Mesodermal cell (in vitro differentiated cells): ENCODE results near the gene CCDC69.

Source experiments
- H3K27ac ChIP-seq: 2 replicates; pipeline ENCODE4 v1.7.0; 2013; ENCODE audit warnings: mild to moderate bottlenecking, low read depth, low read length, moderate library complexity; ENCODE audit not compliant: severe bottlenecking
- H3K36me3 ChIP-seq: 2 replicates; pipeline ENCODE4 v1.7.1; 2013; ENCODE audit warnings: mild to moderate bottlenecking, low read length, moderate library complexity; ENCODE audit not compliant: control insufficient read depth, insufficient read depth
- H3K4me1 ChIP-seq: one replicate; pipeline ENCODE4 v1.7.1; 2013; ENCODE audit warnings: mild to moderate bottlenecking, low read length; ENCODE audit not compliant: insufficient read depth, control insufficient read depth, poor library complexity, severe bottlenecking
- H3K4me3 ChIP-seq: 2 replicates; pipeline ENCODE4 v1.7.0; 2013; ENCODE audit warnings: low read length, control low read depth, mild to moderate bottlenecking; ENCODE audit not compliant: insufficient read depth, poor library complexity, severe bottlenecking; ENCODE audit errors: extremely low read depth
- H3K9me3 ChIP-seq: 2 replicates; pipeline ENCODE4 v1.7.1; 2013; ENCODE audit warnings: mild to moderate bottlenecking, low read length, moderate library complexity; ENCODE audit not compliant: control insufficient read depth
- WGBS, 2 experiments: methylation state at CpG; one replicate each; pipeline ENCODE4 v1.1.5; 2013; ENCODE audit warnings: missing lambda C conversion rate in 2 of 2; ENCODE audit not compliant: insufficient coverage in 2 of 2; 5-methylcytosine and 5-hydroxymethylcytosine counted together

Gene CCDC69

DNA sequence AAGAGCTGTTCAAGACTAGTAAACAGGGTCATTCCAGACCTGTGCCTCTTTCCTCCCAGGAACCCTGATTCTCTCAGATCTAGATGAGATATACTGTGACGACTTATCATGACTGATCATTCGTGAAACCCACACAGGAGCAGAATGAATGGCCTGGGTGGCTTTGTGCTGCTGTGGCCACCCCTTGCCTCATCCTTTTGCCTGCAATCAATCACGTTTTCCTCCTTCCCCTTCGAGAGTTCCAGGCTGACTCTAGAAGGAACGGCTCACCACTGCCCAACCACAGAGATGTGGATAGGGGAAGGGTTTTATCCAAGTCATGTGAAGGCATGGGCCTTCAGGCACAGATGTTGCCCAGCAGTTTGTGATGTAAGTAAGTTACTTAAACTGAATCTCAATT is 72.1 kb downstream of the CCDC69 start:
- 100% methylated on average over 2 of the region's 5 CpGs for WGBS, 2 experiments
- H3K36me3 ChIP-seq: peaks cover 61% of the 10 kb centered on the region

DNA sequence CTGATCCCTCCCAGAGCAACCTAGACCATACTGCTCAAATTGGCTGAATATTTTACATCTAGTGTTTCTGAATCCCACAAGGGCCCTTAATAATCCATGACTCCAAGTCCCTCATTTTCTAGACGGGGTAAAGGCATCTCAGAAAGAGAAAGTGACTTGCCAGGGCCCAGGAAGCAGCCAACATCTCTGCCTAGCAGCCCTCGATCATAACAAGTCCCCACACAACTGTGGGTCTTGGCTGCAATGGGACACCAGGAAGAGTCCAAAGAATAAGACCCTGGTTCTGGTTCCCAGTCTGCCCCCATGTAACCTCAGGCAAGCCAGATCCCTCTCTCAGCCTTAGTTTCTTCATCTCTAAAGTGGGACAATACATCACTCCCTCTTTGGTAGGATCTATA is 72.6 kb downstream of the CCDC69 start:
- H3K4me3 ChIP-seq: no peak overlapping the region

More for the DNA sequence above, 72.1 kb downstream of the CCDC69 start:
- peak overlapping the region; percentile 77 for H3K27ac ChIP-seq
- no peak overlapping the region for H3K4me3 ChIP-seq
- no peaks in the 10 kb centered on the region for H3K9me3 ChIP-seq
- peaks cover 32% of the 10 kb centered on the region for H3K4me1 ChIP-seq

DNA sequence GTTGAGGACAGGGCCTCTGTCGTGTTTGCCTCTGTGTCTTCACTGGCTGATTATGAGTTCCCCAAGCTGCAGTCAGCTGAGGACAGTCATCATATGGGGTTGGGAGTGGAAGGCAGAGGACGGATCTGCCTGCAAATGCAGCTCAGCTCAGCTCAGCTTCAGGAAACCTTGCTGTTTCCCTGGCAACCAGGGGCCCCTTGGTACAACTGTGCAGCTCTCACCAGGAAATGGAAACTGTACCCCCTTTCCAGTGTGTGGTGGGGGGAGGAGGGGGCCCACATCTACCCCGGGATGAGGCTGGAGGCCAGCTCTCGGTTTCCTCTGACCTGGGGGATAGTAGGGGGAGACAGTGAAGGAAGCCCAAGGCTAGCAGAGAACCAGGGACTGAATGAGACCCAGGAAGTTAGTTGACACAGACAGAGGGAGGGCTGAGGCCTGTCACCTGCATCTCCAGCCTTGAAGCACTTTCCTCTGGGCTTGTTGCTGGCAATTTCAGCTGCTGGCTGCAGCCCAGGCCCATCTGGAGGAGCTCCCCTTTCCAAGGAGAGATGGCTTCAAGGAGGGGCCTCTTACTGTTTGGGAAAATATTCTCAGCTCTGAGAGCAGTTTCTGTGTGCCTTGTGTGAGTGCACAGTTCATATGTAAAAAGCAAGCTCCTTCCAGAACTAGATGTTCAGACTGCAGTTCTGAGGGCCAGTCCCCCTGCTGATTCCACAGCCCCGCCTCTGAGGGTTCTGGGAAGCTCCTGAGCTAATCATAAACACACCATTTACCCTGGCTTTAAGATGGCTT is 73.2 kb downstream of the CCDC69 start:
- Histone ChIP-seq H3K36me3 (peaks cover 72% of the 10 kb centered on the region), H3K4me3 (no peak overlapping the region), H3K9me3 (no peaks in the 10 kb centered on the region), H3K27ac (peak overlapping the region; percentile 77), H3K4me1 (peaks cover 25% of the 10 kb centered on the region)
- WGBS, 2 experiments: 85 to 94% methylated on average over 2 to 5 of the region's 5 CpGs

More for the DNA sequence above, 72.6 kb downstream of the CCDC69 start:
- Histone ChIP-seq H3K27ac (peak overlapping the region; percentile 77), H3K9me3 (no peaks in the 10 kb centered on the region), H3K4me1 (peaks cover 30% of the 10 kb centered on the region), H3K36me3 (peaks cover 66% of the 10 kb centered on the region)
- WGBS, 2 experiments: 71 to 100% methylated on average over 2 of the region's 2 CpGs

DNA sequence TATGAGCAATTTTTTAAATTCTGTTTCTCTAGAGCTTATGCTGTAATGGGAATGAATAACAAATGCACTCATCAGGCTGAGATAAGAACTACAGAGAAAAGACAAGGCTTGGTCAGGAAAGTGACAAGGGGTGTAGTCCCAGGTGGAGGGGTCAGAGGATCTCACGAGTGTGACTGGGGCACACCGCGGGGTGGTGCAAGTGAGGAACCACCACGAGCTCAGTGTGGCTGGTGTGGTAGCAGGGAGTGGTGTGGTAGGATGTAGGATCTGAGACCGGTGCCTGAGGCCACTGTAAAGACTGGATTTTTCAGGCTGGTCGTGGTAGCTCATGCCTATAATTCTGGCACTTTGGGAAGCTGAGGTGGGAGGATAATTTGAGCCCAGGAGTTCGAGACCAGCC is 75.3 kb downstream of the CCDC69 start:
- no peak overlapping the region for H3K4me3 ChIP-seq
- peaks cover 75% of the 10 kb centered on the region for H3K36me3 ChIP-seq
- peaks cover 20% of the 10 kb centered on the region for H3K4me1 ChIP-seq
- 83 to 95% methylated on average over 3 to 6 of the region's 7 CpGs for WGBS, 2 experiments
- H3K9me3 ChIP-seq: no peaks in the 10 kb centered on the region
- no peak overlapping the region for H3K27ac ChIP-seq

DNA sequence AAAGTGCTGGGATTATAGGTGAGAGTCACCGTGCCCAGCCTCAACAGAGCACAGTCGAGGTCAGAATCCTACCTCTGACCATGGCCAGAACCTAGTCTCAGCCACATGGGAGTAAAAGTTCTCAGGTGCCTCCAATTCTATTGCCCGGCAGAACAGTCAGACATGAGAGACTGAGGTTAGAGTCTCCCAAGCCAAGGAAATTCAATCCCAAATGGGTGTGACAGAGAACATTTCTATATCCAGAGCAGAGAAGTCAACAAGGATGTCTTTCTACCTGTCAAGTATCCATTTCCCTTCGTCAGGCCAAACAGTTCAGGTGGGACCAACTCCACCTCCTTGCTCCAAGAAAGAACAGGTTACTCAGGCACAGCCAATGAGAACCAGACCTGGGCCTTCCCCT is 76.9 kb downstream of the CCDC69 start:
- WGBS, 2 experiments: 92 to 97% methylated on average over 2 to 4 of the region's 4 CpGs
- H3K36me3 ChIP-seq: peaks cover 78% of the 10 kb centered on the region

DNA sequence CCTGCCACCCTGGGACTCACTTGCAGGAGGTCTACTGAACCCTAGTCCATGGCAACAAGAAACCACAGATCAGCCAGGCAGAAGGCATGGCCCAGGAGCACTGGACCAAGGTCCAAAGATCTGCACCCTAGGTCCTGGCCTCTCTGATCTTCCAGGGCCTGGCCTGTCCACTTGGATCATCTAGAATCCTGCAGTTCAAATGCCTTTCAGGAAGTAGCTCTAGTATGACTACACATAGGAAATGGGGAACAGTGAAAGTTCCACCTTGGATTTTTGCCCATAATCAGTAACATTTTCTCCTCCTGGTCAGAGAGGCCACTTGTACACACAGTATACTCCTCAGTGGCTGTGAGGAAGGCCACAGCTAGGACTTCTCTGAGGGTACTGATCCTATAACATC is 77.8 kb downstream of the CCDC69 start:
- Histone ChIP-seq H3K9me3 (no peaks in the 10 kb centered on the region), H3K4me3 (no peak overlapping the region), H3K36me3 (peaks cover 82% of the 10 kb centered on the region), H3K4me1 (peaks cover 18% of the 10 kb centered on the region), H3K27ac (no peak overlapping the region)

More for the DNA sequence above, 76.9 kb downstream of the CCDC69 start:
- no peaks in the 10 kb centered on the region for H3K9me3 ChIP-seq
- H3K4me1 ChIP-seq: peaks cover 21% of the 10 kb centered on the region
- no peak overlapping the region for H3K4me3 ChIP-seq
- no peak overlapping the region for H3K27ac ChIP-seq

DNA sequence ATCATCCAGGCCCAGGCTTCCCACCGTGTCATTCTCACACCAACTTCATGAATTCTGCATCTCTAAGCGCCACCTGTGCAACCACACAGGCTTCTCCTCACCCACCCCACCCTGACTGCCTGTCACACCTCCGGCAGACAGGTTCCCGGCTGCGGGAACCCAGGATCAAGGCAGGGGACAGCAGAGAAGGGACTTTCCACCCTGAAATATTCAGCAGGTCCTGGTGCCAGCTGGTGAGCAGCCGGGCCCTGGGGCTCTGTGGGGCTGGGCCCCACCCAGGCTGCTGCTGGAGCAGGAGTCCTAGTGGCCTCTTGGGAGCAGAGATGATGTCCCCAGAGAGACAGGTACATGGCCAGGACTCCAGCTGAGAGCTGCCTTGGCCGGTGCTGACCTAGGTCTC is 79.0 kb downstream of the CCDC69 start:
- peaks cover 93% of the 10 kb centered on the region for H3K36me3 ChIP-seq

DNA sequence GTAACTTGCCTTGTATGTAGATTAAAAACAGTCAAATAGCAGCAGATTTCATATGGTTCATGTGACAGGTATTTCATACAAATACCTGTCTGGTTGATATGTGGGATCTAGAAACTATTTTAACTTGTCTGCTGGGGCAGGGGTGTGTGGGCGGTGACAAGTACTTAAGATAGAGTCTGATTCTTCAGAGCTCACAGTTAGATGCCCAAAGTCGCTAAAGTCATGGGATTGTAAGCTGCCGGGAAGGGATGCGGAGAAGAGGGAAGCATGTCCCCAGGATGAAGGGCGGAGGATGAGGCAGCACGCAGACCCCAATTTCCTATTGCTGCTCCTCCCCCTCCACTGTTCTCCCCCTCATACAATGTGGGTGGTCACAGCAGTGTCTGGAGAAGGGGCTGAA is 79.6 kb downstream of the CCDC69 start:
- 84 to 90% methylated on average over 2 to 3 of the region's 6 CpGs for WGBS, 2 experiments
- Histone ChIP-seq H3K27ac (no peak overlapping the region), H3K9me3 (no peaks in the 10 kb centered on the region), H3K36me3 (peaks cover 98% of the 10 kb centered on the region), H3K4me1 (peaks cover 12% of the 10 kb centered on the region), H3K4me3 (no peak overlapping the region)

More for the DNA sequence above, 79.0 kb downstream of the CCDC69 start:
- H3K4me3 ChIP-seq: no peak overlapping the region
- H3K9me3 ChIP-seq: no peaks in the 10 kb centered on the region
- H3K4me1 ChIP-seq: peaks cover 12% of the 10 kb centered on the region
- 88 to 98% methylated on average over 2 to 6 of the region's 7 CpGs for WGBS, 2 experiments
- no peak overlapping the region for H3K27ac ChIP-seq

DNA sequence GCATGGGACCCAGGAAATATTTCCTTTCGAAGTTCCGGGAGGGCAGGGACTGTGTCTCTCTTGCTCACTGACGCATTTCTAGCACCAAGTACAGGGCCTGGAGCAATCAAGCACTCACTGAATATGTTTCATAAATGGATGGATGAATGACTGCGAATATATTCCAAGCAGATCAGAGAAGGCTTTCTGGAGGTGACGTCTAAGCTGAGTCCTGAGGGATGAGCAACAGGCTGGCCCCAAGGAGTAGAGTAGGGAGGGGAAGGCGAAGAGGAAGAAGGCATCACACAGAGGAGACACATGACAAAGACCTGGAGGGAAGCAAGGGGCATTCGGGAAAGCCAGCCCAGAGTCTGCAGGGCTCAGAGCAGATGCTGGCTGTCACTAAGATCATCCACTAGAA is 80.2 kb downstream of the CCDC69 start:
- Histone ChIP-seq H3K9me3 (no peaks in the 10 kb centered on the region), H3K4me3 (no peak overlapping the region), H3K27ac (no peak overlapping the region), H3K36me3 (peaks cover 98% of the 10 kb centered on the region), H3K4me1 (peaks cover 12% of the 10 kb centered on the region)
- 90 to 96% methylated on average over 7 of the region's 7 CpGs for WGBS, 2 experiments

DNA sequence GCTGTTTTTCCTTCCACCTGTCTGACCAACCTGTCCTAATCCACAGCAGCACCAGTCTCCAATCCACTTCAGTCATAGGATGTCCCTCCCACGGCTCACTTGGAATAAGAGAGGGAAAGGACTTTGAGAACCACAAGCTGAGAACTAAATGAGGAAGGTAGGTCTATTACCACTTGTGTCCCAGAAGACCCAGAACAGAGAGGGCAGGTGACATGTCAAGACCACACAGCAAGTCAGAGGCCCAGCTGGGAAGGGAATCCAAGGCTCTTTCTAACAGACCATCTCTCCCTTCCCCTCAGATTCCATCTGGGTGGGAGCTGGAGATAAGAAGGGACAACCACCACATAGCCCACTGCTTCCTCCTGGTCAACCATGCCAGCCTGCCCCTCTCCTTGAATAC is 81.0 kb downstream of the CCDC69 start:
- no CpG with 5 or more reads among the region's 1 CpG for WGBS, 2 experiments
- no peak overlapping the region for H3K4me3 ChIP-seq
- peaks cover 12% of the 10 kb centered on the region for H3K4me1 ChIP-seq
- H3K27ac ChIP-seq: no peak overlapping the region
- H3K36me3 ChIP-seq: peaks cover 98% of the 10 kb centered on the region
- H3K9me3 ChIP-seq: no peaks in the 10 kb centered on the region

DNA sequence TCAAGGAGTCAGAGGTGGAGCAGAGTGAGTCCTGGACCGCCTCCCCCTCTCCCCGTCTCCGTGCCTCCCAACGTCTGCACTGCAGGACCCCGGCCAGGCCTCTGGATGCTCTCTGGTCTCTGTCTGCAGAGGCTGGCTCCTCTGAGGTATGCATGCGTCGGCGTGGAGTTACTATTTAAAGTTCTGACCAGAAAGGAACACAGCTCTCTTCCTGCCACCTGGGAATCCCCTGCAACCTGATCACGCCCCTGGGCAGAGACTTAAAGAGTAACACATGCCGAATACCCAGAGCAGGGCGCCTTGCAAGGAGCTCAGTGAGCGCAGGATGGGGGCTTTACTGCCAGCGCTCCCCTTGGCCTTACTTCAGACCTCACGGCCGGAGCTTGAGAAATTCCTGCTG is 82.4 kb downstream of the CCDC69 start:
- Histone ChIP-seq H3K9me3 (no peaks in the 10 kb centered on the region), H3K27ac (peak overlapping the region; percentile 36), H3K4me1 (peaks cover 12% of the 10 kb centered on the region), H3K4me3 (no peak overlapping the region), H3K36me3 (peaks cover 98% of the 10 kb centered on the region)
- WGBS, 2 experiments: 63 to 64% methylated on average over 14 of the region's 15 CpGs
